SW480 (cell line): Measurements from ENCODE around the gene NOSTRIN.
"Not testable (repeated sequence)": the region's sequence is repeated elsewhere in the genome, so short reads cannot be mapped to it uniquely, and the experiment has no call there.

ENCODE experiments used
- DNase-seq: peaks from one replicate; pipeline ENCODE4 v3.0.0-alpha.2; 2016; ENCODE audit warnings: low spot score

NOSTRIN gene

DNA sequence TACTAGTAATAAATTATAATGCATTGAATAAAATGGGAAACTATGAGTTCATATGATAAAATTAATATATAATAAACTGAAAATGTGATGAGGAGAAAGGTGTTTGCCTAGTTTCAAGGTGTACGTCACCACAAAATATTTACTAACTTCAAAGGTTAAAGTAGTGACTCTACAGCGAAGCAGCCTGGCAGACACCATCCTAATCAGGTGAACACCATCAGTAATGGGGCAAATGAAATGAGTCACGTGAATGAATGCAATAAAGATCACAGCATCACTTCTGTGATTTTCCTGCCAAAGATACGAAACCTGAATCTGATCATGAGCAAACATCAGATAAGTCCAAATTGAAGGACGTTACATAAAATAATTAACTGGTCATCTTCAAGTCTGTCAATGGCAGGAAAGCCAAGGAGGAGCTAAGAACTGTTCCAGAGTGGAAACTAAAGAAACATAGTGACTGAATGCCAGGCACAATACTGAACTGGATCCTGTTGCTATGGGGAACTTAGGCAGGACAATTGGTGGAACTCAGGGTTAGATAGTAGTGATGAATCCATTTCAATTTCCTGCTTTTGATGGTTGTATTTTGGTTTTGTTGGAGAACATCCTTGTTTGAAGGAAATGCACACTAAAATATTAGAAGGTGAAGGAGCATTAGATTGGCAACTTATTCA is 12.1 kb upstream of the NOSTRIN start:
- no peak for DNase-seq

DNA sequence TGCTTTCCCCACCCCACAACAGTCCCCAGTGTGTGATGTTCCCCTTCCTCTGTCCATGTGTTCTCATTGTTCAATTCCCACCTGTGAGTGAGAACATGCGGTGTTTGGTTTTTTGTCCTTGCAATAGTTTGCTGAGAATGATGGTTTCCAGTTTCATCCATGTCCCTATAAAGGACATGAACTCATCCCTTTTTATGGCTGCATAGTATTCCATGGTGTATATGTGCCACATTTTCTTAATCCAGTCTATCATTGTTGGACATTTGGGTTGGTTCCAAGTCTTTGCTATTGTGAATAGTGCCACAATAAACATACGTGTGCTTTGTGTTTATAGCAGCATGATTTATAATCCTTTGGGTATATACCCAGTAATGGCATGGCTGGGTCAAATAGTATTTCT is 11.3 kb upstream of the NOSTRIN start:
- not testable (repeated sequence) for DNase-seq

DNA sequence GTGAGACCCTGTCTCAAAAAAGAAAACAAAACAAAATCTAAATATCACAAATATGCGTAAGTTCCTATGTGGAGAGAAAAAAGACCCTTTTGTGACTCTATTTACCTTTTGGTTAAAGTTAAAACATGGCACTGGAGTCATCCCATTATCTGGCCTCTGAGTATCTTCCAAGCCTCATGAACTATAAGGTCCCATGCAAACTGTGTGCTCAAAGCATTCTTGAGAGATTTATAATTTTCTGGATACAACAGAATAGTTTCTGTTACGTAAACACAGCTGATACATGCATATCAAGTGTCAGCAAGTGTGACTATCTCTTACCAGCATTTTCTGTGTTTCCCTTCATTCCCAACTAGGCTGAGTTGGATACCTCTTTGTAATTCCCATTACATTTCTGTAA is 8.8 kb upstream of the NOSTRIN start:
- DNase-seq, result no peak

DNA sequence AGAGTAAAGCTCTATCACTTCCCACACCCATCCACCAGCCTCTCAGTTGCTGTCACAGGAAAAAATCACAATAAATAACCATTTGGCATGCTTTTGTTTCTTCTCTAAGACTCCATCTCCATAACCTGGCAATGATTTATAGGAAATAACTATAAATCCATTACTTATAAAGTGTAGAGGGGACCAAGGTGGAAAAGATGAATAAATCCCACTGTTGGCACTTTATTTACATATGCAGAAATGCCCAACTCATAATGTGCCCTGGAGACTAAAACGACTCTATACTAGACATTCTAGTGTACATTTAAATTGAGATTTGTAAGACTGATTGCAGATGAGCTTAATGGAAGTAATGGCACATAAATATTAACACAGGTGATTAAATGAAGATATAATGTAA is 7.5 kb upstream of the NOSTRIN start:
- no peak for DNase-seq

DNA sequence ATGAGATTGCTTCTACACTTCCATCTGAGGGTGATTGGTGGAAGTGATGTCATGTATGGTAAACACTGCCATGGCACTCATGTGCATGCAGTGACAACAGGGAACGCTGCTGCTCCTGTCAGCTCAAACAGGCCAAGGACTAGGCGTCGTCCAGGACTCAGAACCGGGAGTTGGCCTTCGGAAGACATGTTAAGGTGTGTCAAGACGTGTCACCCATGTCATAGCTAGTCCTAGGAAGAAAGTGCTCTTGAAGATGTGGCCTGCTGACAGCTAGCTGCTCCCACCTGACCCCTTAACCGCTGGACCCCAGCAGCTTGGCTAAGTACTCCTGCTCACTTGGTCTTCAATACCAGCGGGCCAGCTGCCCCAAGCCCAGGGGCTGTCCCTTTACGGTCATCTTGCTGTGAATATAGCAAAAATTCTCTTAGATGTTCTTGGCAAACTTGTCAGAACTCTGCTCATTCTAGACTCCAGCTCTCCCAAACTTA is 6.3 kb upstream of the NOSTRIN start:
- no peak for DNase-seq

DNA sequence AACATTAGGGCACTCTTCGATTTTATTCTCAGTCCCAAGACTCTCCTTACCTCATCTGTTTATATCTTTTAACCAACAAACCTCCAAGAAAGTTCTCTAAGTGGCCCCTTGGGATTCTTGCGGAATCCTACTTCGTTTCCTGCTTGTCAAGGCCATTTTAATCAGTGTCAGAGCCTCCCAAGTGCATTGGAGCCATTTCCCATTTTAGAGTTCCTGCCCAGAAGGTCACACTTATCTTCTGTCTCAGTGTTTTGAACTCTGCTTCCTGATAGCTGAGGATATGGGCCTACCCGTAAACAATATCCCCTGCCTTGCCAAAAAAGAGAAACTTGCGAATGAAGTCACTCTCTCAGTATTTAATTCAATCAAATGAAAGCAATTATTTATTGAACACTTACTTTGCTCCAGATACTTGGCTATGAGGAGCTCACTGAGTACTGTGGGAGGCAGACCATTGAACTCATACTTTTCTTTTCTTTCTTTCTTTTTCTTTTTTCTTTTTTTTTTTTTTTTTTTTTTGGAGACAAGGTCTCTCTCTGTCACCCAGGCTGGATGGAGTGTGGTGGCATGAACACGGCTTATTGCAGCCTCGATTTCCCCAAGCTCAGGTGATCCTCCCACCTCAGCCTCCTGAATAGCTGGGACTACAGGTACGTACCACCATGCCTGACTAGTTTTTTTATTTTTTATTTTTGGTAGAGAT is 5.7 kb upstream of the NOSTRIN start:
- no peak for DNase-seq

DNA sequence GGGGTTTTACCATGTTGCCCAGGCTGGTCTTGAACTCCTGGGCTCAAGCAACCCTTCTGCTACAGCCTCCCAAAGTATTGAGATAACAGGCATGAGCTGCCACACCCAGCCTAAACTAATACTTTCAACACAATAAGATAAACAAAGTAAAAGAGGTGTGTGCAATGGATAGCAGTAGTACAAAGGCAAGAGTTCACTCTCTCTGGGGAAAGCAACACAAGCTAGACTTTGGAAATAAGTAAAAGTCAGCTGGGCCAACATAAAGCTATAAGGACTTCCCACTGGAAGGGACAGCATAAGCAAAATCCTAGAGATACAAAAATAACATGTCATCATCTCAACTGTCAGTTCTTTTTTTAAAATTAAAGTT is 5.2 kb upstream of the NOSTRIN start:
- DNase-seq, result no peak

DNA sequence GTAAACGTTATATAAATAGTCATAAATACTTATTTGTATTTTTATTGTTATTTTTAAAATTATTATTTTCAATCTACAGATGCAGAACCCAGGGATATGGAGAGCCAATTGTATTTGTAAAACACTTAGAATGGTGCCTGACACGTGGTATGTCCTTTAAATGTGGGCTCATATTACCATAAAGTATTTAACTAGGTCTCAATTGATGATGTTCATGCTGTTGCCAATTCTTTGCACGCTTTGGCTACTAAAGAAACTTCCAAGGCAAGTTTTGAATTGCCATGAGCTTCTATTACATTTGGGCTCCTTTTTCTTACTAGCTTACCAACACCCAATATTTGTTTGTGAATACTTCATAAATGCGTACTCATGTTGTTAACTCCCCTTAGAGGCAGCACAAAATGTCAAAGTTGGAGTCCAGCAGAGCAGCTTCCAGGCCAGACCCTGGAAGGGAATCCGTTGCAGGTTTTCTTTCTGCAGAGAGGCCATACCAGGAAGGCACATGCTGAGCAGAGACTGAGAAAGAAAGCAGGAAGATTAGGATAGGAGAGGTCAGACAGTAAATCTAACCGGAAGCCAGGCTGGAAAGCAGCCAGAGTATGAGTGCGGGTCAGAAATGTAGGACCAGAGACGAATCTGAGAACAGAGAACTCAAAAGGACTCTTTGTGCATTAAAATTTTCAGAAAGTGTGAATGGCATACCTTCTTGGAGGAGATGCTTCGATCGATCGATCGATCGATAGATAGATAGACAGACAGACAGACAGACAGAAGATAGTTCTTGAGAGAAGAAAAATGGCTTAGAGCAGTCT is 4.2 kb upstream of the NOSTRIN start:
- DNase-seq, result no peak

DNA sequence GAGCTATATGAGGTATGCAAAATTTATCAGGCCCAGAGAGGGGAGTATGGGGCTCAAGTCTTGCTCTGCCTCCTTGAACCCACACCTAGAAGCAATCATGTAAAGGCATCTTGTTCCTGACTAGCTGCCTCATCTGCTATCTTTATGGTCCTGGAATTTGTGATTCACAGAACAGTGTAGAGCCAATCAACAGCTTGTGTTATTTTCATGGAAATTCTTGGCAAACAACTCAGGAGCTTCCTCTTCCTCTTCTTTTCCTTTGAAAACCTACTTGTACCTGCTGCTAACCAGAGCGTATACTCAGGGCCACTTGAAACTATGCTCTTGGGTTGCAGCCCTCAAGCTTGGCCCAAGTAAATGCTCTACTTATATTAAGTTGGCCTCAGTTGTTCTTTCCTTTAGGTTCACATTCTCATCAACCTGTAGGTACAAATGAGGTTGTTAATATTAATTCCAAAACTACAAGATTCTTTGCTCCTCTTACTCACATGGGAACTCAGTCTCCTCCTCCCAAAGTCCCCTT is 3.5 kb upstream of the NOSTRIN start:
- DNase-seq, result no peak

DNA sequence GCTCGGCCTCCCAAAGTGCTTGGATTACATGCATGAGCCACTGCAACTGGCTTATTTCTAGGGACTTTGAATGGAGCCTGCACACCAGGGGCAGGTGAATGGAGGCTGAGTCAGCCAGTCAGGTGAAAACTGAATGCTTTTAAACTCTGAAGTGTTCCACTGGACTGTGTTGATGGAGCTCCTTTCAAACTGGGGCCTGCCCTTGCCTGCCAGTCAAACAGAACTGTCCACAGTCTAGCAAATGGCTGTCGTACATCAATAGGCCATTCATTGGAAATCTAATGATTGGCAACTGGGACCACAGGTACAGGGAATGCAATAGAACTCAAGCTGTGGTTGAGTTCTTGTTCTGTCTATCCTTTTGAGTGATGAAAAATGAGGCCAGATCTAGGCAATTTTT is 966 bp upstream of the NOSTRIN start:
- DNase-seq, result no peak

DNA sequence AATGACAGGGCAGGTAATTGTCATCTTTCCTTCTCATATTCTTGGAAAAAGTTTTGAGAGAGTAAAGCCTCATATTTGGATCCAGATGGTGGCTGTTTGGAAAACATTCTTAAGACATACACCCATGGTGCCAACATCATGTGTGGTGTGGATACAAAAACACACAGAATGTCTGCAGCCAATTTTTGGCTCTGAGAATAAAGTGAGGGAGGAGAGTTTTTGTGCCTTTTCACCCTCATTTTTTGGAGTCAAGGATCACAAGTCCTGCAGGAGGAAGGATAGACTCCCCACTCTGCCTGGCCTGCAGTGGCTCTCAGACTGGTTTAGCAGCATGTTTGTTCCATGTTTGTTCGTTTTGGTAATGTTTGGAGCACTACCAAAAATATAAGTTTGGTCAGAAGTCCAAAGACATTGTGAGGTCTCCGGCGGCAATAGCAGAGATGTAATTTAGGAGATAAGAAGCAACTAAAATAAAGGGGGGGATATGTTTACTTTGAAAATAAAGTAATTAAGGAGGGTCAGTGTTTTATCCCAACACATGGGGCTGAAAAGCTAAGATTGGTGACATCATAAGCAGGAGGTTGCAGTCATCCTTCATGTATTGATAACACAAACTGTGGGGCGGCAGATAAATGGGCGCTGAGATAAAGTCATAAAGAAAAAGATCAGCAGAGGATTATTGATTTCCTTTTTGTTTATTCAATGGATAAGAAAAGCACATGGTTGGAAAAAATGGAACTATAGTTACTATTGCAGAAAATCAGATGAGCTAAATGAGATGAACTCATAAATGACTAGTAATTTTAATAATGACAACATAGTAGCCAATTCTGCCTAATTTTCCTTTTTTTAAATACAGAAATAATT is 655 bp downstream of the NOSTRIN start:
- DNase-seq, result no peak

DNA sequence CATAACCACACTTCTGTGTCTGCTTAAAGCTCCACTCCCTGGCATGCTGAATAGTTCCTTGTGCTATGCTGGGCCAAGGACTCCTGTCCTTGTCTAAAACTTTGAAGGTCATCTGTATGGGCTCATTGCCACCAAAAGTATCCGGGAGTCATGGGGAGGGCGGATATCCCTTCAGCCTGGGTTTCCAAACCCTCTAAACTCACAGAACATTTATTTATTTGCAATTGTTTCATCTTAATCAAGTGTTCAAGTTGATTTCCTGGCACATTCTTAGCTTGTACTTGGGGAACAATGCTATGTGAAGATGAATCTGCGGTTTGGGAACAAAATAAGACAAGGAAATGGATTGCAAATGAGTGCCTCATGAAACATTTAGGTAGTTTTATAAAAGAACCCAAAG is 1.8 kb downstream of the NOSTRIN start:
- DNase-seq, result no peak

DNA sequence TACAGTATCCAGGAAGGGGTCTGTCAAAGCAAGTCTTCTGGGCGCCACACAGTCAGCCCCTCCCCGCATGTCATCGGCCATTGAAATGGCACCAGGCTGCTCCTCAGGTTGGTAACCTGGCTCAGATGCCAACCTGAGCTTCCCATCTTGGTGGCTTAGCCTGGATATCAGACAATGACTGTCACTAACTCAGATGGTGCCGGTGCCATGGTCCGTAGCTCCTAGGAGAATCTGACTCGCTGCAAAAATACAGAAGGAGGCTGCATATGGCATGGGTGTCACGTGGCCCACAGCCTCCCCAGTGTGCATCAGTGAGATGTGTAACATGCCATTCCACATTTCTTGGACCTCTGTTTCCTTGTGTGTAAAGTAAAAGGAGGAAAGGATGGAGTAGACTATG is 3.2 kb downstream of the NOSTRIN start:
- no peak for DNase-seq

DNA sequence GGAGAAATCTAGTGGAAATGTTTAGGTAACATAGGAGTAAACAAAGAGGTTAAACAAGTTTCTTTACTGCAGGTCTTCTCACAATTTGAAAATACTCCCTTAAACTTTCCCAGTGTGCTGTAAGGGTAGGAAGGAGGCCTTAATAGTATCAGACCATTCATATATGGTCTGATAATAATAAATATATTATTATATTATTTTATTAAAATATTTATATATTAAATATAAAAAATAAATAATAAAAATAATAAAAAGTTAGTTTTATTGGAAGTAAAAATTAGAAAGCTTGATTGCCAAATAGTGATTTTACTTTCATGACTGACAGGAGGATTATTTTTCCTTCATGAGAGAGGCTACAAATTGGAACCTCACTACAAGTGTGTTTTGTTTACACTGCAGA is 7.1 kb downstream of the NOSTRIN start:
- no peak for DNase-seq

DNA sequence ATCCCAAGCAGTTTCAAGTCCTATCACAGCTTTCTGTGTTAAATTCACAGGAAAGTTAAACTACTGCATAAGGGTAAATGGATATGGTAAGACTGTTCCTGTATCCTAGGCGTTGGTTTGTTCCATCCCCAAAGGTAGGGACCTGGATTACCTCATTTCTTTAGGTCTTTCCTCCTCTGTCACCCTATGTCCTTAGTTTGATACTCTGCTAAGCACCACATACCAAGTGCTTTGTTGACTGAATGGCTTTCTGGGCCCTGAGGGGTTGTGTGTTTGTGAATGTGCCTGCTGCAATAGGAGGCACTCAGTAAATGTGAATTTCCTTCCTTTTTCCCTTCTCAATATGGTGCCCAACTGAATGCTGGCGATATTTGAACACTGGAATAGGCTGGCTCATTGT is 7.8 kb downstream of the NOSTRIN start:
- no peak for DNase-seq

DNA sequence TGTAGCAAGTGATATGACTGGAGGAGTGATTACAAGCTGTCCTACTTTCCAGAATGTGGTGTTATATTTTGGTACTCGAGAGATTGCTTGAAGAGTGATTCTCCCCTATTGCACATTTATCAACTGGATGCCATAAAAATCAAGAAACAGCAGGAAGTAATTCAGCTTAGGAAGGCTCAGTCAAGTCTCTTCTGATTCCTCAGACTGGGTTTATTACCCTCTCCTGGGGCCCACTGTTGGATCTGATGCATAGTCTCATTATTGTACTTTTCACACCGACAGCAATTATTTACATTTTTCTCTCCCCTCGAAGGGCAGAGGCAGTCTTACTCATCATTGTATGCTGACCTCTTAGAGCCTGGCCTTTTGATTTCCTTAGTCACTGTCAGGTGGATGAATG is 9.3 kb downstream of the NOSTRIN start:
- DNase-seq, result no peak

DNA sequence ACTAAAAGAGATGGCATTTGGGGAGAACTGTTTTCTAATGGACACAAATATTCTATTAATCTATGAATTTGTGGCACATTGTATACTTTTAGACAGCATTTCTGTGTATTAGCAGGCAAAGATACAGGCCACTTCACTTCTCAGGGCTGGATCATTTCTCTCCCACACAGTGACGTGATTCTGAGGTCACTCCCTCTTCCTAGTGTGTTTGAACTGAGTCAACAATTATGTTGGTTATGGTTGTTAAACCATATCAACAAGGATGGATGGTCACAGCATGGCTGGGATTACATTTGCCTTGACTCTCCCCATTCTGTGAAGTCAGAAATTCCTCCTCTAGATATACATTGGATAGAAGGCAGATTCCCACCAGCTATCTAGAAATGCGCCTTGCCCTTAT is 11.6 kb downstream of the NOSTRIN start:
- DNase-seq, result no peak

DNA sequence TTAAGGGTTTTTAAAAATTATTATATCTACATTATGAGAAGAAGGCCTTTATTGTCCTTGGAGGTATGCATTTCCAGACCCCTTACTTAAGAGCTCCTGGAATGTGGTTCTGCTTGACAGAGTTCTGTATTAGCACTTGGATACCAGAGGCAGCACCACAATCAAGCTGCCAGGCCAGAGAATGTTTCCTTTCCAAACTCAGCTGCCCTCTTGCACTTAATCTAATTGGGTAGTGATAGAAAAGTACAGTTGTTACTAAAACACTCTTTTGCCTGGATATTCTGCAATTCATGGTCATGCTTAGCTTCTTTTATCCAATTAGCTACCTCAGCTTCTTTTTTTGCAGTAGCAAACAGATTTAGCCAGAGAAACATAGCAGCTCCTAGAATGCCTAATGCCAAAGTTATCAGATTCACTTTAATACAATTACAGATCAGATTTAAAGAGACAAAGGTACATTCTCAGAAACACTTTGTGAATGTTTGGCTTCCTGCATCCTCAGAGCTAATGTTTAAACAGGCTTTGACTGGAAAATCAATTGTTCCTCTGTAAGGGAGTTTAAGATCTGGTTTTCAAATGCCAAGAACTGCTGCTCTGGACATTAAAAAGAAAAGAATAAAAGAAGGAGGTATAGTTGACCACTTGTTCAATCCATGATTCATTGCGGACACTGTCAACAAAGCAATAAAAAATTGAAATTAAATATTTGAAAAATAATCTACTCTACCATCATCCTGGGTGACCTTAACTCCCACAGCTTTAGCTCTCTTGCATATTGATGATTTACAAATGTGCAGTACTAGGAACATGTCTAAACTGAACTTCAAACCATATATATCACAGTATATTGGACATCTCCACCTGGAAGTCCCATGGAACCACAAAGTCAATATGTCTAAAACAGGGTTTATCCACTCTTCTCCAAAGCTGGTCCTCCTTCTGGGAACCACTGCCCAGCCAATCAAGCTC is 12.8 kb downstream of the NOSTRIN start:
- DNase-seq, result no peak

DNA sequence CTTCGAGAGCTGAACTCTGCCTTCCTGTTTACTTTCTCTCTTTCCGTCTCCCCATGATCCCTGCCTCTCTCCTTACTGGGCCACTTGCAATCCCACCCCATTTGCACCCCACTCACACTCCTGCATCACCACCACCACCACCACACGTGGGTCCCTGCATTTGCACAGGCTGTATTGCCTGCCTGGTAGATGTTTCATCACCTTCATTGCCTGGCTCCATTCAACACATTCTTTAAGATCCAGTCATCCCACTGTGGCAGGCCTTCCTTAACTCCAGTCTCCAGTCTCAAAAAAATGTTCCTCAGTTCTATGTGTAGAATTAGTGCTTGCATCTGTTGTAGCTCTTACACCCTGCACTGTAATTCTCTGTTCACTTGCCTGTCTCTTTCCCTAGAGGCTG is 13.9 kb downstream of the NOSTRIN start:
- no peak for DNase-seq

DNA sequence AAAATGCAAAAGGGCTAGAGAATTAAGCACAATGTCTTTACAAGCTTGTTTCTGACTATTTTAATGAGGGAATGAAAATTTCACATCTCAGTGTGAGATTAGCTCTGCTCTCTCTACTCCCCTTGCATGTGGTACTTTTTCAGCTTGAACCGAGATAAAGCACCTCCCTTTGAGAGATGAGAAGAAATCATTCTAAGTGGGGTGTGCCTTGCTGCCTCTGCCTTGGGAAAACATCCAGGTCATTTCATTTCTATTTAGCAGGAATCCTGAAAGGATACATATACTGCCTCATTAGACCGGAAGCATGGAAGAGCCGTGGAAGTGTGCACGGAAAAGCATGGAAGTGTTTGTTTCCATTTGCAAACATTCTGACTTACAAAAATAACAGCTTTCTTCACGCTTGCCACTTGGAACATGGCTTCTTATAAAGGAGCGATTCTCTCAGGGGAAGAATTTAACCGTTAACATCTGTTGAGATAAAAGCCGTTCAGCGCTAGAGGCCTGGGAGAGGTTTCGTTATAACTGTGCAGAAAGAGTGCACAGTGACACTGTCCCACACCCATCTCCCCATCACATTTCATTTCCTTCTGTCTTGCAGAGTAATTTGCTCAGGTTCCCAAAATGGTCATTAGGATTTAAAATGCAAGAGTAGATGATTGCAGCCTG is 16.7 kb downstream of the NOSTRIN start:
- DNase-seq, result no peak
